Vagina (tissue), 2 donors: ENCODE data around the gene ATXN2.

Experiments
- POLR2A ChIP-seq, 2 donors: fragments of 450-650 bp; IDR thresholded peaks; one replicate each; pipeline ENCODE4 v1.6.1; 2017; ENCODE audit warnings: antibody characterized with exemption in 2 of 2, mild to moderate bottlenecking in 2 of 2, moderate library complexity in 2 of 2
- POLR2AphosphoS5 ChIP-seq, 2 donors: sonication (generic); formaldehyde crosslinking; IDR thresholded peaks; one replicate each; pipeline ENCODE4 v1.9.0; 2017; ENCODE audit warnings: antibody characterized with exemption in 2 of 2, mild to moderate bottlenecking in 2 of 2, low read depth in 1 of 2; ENCODE audit not compliant: insufficient read depth in 1 of 2
- TF ChIP-seq, protein P1 (sequence below), 3 experiments: fragments of 450-650 bp in 2 of 3; fragments of 200-600 bp in 1 of 3; sonication (generic) in 1 of 3; IDR thresholded peaks; one replicate each; pipeline ENCODE4 v1.5.1; 2017 to 2019; ENCODE audit warnings: antibody characterized with exemption in 3 of 3, mild to moderate bottlenecking in 2 of 3, moderate library complexity in 2 of 3

DNA sequence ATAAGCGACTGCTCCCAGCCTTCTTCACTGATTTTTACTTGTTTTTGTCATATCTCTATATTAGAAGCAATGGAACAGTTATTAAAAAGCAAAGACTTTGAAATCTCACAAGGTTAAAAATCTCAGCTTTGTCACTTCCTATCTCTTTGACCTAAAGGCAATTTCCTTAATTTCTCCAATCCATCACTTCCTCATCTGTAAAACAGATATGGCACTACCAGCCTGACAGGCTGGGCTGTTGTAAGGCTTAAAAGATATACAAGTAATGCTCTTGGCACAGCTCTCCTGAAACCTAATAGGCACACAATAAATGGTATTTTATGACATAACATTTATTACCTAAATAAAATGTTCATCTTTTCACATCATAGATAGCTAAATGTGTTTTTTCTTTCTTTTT lies 25.6 kb downstream of the ATXN2 start:
- TF ChIP-seq, protein P1, sequence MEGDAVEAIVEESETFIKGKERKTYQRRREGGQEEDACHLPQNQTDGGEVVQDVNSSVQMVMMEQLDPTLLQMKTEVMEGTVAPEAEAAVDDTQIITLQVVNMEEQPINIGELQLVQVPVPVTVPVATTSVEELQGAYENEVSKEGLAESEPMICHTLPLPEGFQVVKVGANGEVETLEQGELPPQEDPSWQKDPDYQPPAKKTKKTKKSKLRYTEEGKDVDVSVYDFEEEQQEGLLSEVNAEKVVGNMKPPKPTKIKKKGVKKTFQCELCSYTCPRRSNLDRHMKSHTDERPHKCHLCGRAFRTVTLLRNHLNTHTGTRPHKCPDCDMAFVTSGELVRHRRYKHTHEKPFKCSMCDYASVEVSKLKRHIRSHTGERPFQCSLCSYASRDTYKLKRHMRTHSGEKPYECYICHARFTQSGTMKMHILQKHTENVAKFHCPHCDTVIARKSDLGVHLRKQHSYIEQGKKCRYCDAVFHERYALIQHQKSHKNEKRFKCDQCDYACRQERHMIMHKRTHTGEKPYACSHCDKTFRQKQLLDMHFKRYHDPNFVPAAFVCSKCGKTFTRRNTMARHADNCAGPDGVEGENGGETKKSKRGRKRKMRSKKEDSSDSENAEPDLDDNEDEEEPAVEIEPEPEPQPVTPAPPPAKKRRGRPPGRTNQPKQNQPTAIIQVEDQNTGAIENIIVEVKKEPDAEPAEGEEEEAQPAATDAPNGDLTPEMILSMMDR (IDR thresholded peaks at IDR 0.05), result no peak
- no peak for TF ChIP-seq POLR2A (IDR thresholded peaks at IDR 0.05)
- TF ChIP-seq POLR2AphosphoS5 (IDR thresholded peaks at IDR 0.05; ENCODE audit: insufficient read depth in 1 of 2, low read depth in 1 of 2), result no peak
